Mesenchymal stem cell (in vitro differentiated cells and primary cell): Measurements from ENCODE around the gene SRGAP1.
A peak's percentile ranks its signal among the peaks of the same experiment; 100 is the strongest.

Source experiments
- DNase-seq: peaks from one replicate; pipeline ENCODE4 v3.0.0-alpha.2; 2013
- H2AFZ ChIP-seq: one replicate; pipeline ENCODE4 v1.6.1; 2013; ENCODE audit warnings: low read depth, mild to moderate bottlenecking, control low read depth, inconsistent platforms, low read length, moderate library complexity
- H2AK5ac ChIP-seq: 2 replicates; pipeline ENCODE4 v1.6.1; 2013; ENCODE audit warnings: low read length, moderate library complexity, mild to moderate bottlenecking, inconsistent platforms; ENCODE audit not compliant: severe bottlenecking
- H2BK120ac ChIP-seq: one replicate; pipeline ENCODE4 v1.6.1; 2013; ENCODE audit warnings: low read depth, mild to moderate bottlenecking, inconsistent platforms, low read length, moderate library complexity
- H2BK12ac ChIP-seq, 2 experiments: one replicate each; pipeline ENCODE4 v1.6.1; 2013; ENCODE audit warnings: inconsistent platforms in 2 of 2, low read length in 2 of 2, mild to moderate bottlenecking in 2 of 2, moderate library complexity in 2 of 2, control low read depth in 1 of 2
- H2BK15ac ChIP-seq: one replicate; pipeline ENCODE4 v1.6.1; 2013; ENCODE audit warnings: mild to moderate bottlenecking, low read depth, inconsistent platforms; ENCODE audit not compliant: poor library complexity, severe bottlenecking
- H2BK5ac ChIP-seq: 2 replicates; pipeline ENCODE4 v1.6.1; 2013; ENCODE audit warnings: low read depth, mild to moderate bottlenecking, low read length, control low read depth, inconsistent platforms; ENCODE audit not compliant: poor library complexity, severe bottlenecking
- H3K14ac ChIP-seq, 2 experiments: one replicate each; pipeline ENCODE4 v1.6.1; 2013; ENCODE audit warnings: inconsistent platforms in 2 of 2, low read length in 2 of 2, control low read depth in 1 of 2, mild to moderate bottlenecking in 1 of 2, moderate library complexity in 1 of 2
- H3K18ac ChIP-seq, 2 experiments: one replicate each; pipeline ENCODE4 v1.6.1; 2013; ENCODE audit warnings: inconsistent platforms in 2 of 2, low read length in 2 of 2, control low read depth in 1 of 2, low read depth in 1 of 2, mild to moderate bottlenecking in 1 of 2
- H3K23ac ChIP-seq, 2 experiments: one replicate each; pipeline ENCODE4 v1.6.1; 2013; ENCODE audit warnings: inconsistent platforms in 2 of 2, low read length in 2 of 2, mild to moderate bottlenecking in 2 of 2, moderate library complexity in 2 of 2, control low read depth in 1 of 2
- H3K27ac ChIP-seq: 2 replicates; pipeline ENCODE4 v1.5.1; 2013; ENCODE audit warnings: mild to moderate bottlenecking, moderate library complexity, low read length, control low read depth, inconsistent platforms; ENCODE audit not compliant: poor library complexity, severe bottlenecking
- H3K27me3 ChIP-seq, 2 experiments: 2 replicates each; pipeline versions ENCODE4 v1.6.1 to v1.7.0; 2013; ENCODE audit warnings: low read length in 2 of 2, mild to moderate bottlenecking in 2 of 2, moderate library complexity in 2 of 2, control low read depth in 1 of 2, inconsistent platforms in 1 of 2; ENCODE audit not compliant: control insufficient read depth in 1 of 2, insufficient read depth in 1 of 2
- H3K36me3 ChIP-seq, 2 experiments: 2 replicates each; pipeline versions ENCODE4 v1.6.1 to v1.7.0; 2013; ENCODE audit warnings: low read length in 2 of 2, control low read depth in 1 of 2, inconsistent platforms in 1 of 2, low read depth in 1 of 2, mild to moderate bottlenecking in 1 of 2; ENCODE audit not compliant: insufficient read depth in 2 of 2, control insufficient read depth in 1 of 2
- H3K4ac ChIP-seq, 2 experiments: one replicate each; pipeline ENCODE4 v1.6.1; 2013; ENCODE audit warnings: inconsistent platforms in 2 of 2, low read length in 2 of 2, mild to moderate bottlenecking in 2 of 2, moderate library complexity in 2 of 2, control low read depth in 1 of 2, low read depth in 1 of 2
- H3K4me1 ChIP-seq: 2 replicates; pipeline ENCODE4 v1.6.1; 2013; ENCODE audit warnings: low read depth, low read length, control low read depth; ENCODE audit not compliant: control insufficient read depth, insufficient read depth
- H3K4me2 ChIP-seq: 2 replicates; pipeline ENCODE4 v1.6.1; 2013; ENCODE audit warnings: low read length, mild to moderate bottlenecking, inconsistent platforms; ENCODE audit not compliant: poor library complexity, severe bottlenecking
- H3K4me3 ChIP-seq, 2 experiments: 2 replicates each; pipeline versions ENCODE4 v1.5.1 to v1.7.0; 2013; ENCODE audit warnings: low read length in 2 of 2, mild to moderate bottlenecking in 2 of 2, control low read depth in 1 of 2, low read depth in 1 of 2; ENCODE audit not compliant: insufficient read depth in 1 of 2
- H3K79me1 ChIP-seq: replicated peaks from 2 replicates; pipeline ENCODE4 v1.6.1; 2013; ENCODE audit warnings: mild to moderate bottlenecking, control low read depth, low read length, inconsistent platforms; ENCODE audit not compliant: poor library complexity, severe bottlenecking
- H3K9ac ChIP-seq: 2 replicates; pipeline ENCODE4 v1.7.0; 2013; ENCODE audit warnings: mild to moderate bottlenecking, low read length, moderate library complexity
- H3K9me3 ChIP-seq: 2 replicates; pipeline ENCODE4 v1.7.0; 2013; ENCODE audit warnings: mild to moderate bottlenecking, low read length; ENCODE audit not compliant: control insufficient read depth
- H4K8ac ChIP-seq: one replicate; pipeline ENCODE4 v1.6.1; 2013; ENCODE audit warnings: inconsistent platforms, mild to moderate bottlenecking, low read length, moderate library complexity
- H4K91ac ChIP-seq: one replicate; pipeline ENCODE4 v1.6.1; 2013; ENCODE audit warnings: mild to moderate bottlenecking, low read length, inconsistent platforms
- WGBS: methylation state at CpG from one replicate; pipeline ENCODE4 v1.1.7; 2013; ENCODE audit warnings: mixed read lengths; 5-methylcytosine and 5-hydroxymethylcytosine counted together

Gene SRGAP1

GRCh38 chr12:63921157-63921556 is 76.7 kb downstream of the SRGAP1 start:
- Histone ChIP-seq H2BK120ac (no peak overlapping the region), H3K4ac (no peak overlapping the region), H3K4me1 (peaks cover 8% of the 10 kb centered on the region), H3K14ac (no peak overlapping the region), H4K91ac (no peak overlapping the region), H2BK5ac (no peak overlapping the region), H3K18ac (no peak overlapping the region), H2BK15ac (no peak overlapping the region), H3K9me3 (no peaks in the 10 kb centered on the region), H3K27me3 (no peaks in the 10 kb centered on the region), H3K23ac (no peak overlapping the region), H2AFZ (no peak overlapping the region), H3K36me3 (peaks cover 0 to 7% of the 10 kb centered on the region in 2 experiments), H3K4me2 (no peak overlapping the region), H4K8ac (no peak overlapping the region), H2BK12ac (no peak overlapping the region), H3K4me3 (no peak overlapping the region), H2AK5ac (peak overlapping the region; percentile 19), H3K9ac (no peak overlapping the region), H3K27ac (no peak overlapping the region), H3K79me1 (peaks cover 8% of the 10 kb centered on the region)
- DNase-seq: no peak
- WGBS: 84% methylated on average over 6 of the region's 6 CpGs

- H2BK5ac ChIP-seq: no peak overlapping the region
- H3K18ac ChIP-seq: no peak overlapping the region
- peaks cover 11% of the 10 kb centered on the region for H3K79me1 ChIP-seq
- no peak overlapping the region for H2BK12ac ChIP-seq
- peaks cover 6% of the 10 kb centered on the region for H3K4me1 ChIP-seq
- H3K4ac ChIP-seq: peak overlapping the region in 1 of 2 experiments; percentile 44
- no peak overlapping the region for H3K23ac ChIP-seq
- no peak overlapping the region for H2AK5ac ChIP-seq
- no peaks in the 10 kb centered on the region for H3K27me3 ChIP-seq
- H2BK120ac ChIP-seq: no peak overlapping the region
- H3K9me3 ChIP-seq: no peaks in the 10 kb centered on the region
- H3K27ac ChIP-seq: no peak overlapping the region
- no peak overlapping the region for H3K4me3 ChIP-seq
- H3K36me3 ChIP-seq: peaks cover 0 to 13% of the 10 kb centered on the region in 2 experiments
- H4K91ac ChIP-seq: no peak overlapping the region
- no peak overlapping the region for H2AFZ ChIP-seq
- WGBS: 71% methylated on average over 1 of the region's 1 CpG
- no peak overlapping the region for H2BK15ac ChIP-seq
- no peak overlapping the region for H3K14ac ChIP-seq
- H4K8ac ChIP-seq: no peak overlapping the region
- peak; percentile 71 for DNase-seq
- H3K9ac ChIP-seq: no peak overlapping the region
- no peak overlapping the region for H3K4me2 ChIP-seq
Observed at GRCh38 chr12:63922474-63922873, 78.0 kb downstream of the SRGAP1 start.

GRCh38 chr12:63924781-63925180 is 80.3 kb downstream of the SRGAP1 start:
- Histone ChIP-seq H3K4me1 (no peaks in the 10 kb centered on the region), H3K27ac (no peak overlapping the region), H2BK5ac (no peak overlapping the region), H4K91ac (no peak overlapping the region), H3K27me3 (no peaks in the 10 kb centered on the region), H3K9me3 (no peaks in the 10 kb centered on the region), H3K23ac (no peak overlapping the region), H2AFZ (no peak overlapping the region), H4K8ac (no peak overlapping the region), H3K36me3 (peaks cover 0 to 24% of the 10 kb centered on the region in 2 experiments), H2BK120ac (no peak overlapping the region), H3K4ac (no peak overlapping the region), H3K4me3 (no peak overlapping the region), H2BK15ac (no peak overlapping the region), H3K14ac (no peak overlapping the region), H3K4me2 (no peak overlapping the region), H2AK5ac (no peak overlapping the region), H3K18ac (peak overlapping the region in 1 of 2 experiments; percentile 40), H3K9ac (no peak overlapping the region), H2BK12ac (no peak overlapping the region), H3K79me1 (peaks cover 20% of the 10 kb centered on the region)
- no peak for DNase-seq
- 76% methylated on average over 1 of the region's 1 CpG for WGBS

GRCh38 chr12:63927511-63927910 is 83.0 kb downstream of the SRGAP1 start:
- Histone ChIP-seq H4K8ac (no peak overlapping the region), H3K4me3 (no peak overlapping the region), H3K14ac (no peak overlapping the region), H2BK12ac (no peak overlapping the region), H2BK15ac (no peak overlapping the region), H3K27ac (no peak overlapping the region), H3K23ac (no peak overlapping the region), H3K4me1 (no peaks in the 10 kb centered on the region), H3K9ac (no peak overlapping the region), H3K27me3 (no peaks in the 10 kb centered on the region), H3K79me1 (peaks cover 18% of the 10 kb centered on the region), H3K4ac (no peak overlapping the region), H2AK5ac (no peak overlapping the region), H3K4me2 (no peak overlapping the region), H4K91ac (no peak overlapping the region), H3K9me3 (no peaks in the 10 kb centered on the region), H3K36me3 (peaks cover 0 to 17% of the 10 kb centered on the region in 2 experiments), H2BK120ac (no peak overlapping the region), H2AFZ (no peak overlapping the region), H2BK5ac (no peak overlapping the region), H3K18ac (no peak overlapping the region)
- no peak for DNase-seq
- WGBS: 100% methylated on average over 1 of the region's 2 CpGs
